GM18498 (cell line): Measurements from ENCODE around the gene TEAD3.

Experiments used
- ATAC-seq: cut with Tn5 transposase; IDR thresholded peaks from one replicate; pipeline ENCODE4 v1.9.1; 2021; ENCODE audit warnings: mild to moderate bottlenecking, moderate library complexity; ENCODE audit not compliant: unreplicated experiment

The TEAD3 gene

DNA sequence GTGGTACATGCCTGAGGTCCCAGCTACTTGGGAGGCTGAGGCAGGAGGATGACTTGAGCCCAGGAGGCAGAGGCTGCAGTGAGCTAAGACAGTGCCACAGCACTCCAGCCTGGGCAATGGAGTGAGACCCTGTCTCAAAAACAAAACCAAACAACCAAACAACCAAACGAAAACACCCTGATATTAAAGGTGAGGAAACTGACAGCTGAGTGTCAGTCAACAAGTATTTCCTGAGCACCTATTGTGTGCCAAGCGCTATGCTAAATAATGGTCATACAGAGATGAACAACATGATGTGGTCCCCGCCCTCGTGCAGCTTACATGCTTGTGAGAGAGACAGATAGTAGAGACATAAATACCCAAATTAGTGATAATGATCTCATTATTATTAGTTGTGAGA, 17.7 kb upstream of the TEAD3 start:
- no peak for ATAC-seq

DNA sequence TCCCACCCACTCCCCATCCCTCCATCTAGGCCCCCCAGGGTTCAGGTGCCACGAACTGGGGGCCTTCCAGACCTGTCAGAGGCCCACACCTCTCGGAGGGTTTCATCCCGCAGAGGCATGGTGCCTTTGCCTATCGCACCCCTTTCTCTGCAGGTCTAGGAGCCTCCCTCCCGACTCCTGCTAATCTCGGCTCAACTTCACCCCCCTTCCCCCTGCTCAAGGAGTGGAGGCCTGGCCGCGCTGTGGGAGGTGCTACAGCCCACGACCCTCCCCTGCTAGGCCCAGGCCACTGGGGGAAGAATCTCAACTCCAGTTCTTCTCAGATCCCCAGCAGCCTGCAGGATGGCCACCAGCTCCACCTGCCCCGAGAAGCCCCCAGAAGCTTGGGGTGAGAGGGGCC, 15.9 kb upstream of the TEAD3 start, which contains the start of gene TULP1:
TSS of gene TULP1 (minus strand) at position 157 of the 400 bp plus-strand sequence. CDS start at position 119, 38 bp downstream.
- no peak for ATAC-seq

DNA sequence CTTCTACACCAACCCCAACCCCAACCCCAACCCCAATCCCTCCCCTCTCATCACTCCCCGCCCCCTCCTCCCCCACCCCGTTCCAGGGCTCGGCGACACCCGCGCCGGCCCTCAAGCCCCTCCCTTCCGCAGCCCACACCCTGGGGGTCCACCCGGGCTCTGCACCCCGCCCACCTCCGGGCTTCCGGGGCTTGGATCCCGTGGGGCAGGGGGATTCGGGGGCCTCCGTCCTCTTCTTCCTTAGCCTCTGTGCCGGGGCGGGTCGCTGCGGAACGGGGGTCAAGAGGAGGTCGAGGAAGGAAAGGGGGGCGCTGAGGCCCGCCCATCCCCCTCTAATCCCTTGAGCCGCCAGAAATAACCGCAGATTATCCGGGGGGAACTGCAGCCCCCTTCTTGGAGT, 15.1 kb upstream of the TEAD3 start:
- ATAC-seq, result no peak

DNA sequence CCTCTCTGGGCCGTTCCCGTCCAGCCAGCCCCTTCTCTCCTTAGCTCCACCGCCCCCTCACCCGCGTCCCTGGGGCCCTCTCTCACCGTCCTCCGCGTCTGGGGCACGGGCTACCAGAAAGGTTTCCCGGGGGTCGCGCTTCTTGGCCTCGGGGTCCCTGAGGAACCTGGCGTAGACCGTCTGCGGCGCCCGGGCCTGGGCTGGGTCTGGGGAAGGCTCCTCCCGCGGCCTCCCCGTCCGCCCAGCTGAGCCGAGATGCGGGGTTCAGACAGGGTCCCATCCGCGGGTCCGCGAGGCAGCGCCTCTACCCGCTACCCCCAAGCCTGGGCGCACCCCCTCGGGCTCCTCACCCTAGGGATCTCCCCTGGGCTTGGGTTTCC, 14.7 kb upstream of the TEAD3 start:
- ATAC-seq, result no peak

GRCh38 chr6:35510916-35511561, 14.2 kb upstream of the TEAD3 start:
- no peak for ATAC-seq

DNA sequence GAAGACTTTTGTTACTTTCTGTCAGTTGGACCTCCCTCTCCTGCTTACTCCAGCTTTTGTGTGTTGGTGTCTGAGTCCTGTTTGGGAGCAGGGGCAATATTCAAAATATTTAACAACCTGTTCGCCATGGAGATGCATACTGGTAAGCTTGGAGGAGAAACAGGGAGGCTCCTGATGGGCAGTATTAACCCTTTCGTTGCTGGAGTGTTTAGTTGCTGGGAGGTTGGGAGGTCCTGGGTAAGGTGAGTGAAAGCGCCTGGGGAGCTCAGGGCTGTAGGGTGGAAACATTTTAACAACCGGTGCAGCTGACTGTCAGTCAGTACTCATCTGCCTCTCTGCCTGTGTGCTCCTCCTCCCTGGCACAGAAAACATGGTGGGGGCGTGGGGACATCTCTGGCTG, 11.7 kb upstream of the TEAD3 start:
- no peak for ATAC-seq

DNA sequence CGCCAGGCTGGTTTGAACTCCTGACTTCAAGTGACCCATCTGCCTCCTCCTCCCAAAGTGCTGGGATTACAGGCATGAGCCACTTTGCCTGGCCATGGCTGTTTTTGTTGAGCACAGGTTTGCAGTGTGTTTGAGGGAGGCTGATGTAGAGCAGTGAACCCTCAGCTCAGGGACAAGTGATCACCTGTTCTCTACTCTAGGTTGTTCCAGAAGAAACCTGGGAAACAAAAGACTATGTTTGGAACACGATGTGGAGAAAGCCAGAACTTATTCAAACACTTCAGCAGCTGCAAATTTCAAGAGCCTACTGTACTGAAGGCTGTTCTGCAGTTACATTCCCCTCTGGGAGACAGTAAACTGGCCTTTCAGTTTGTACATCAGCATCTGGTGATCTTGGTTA, 11.1 kb upstream of the TEAD3 start:
- no peak for ATAC-seq

DNA sequence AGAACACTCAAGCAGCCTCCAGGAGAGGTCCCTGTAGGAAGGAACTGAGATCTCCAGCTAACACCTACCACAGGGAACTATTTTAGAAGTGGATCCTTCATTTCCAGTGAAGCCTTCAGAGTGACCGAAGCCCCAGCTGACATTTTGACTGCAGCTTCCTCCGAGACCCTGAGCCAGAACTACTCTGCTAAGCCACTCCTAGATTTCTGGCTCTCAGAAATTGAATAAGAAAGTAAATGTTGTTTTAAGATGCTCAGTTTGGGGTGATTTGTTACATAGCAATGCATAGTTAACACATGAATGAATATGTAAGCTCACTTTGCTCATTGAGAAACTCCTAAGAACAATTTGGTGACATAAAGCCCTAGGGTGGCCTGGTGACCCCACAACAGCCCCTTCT, 10.3 kb upstream of the TEAD3 start:
- ATAC-seq, result no peak

- no peak for ATAC-seq
Measured at GRCh38 chr6:35506536-35506935, 9.7 kb upstream of the TEAD3 start.

DNA sequence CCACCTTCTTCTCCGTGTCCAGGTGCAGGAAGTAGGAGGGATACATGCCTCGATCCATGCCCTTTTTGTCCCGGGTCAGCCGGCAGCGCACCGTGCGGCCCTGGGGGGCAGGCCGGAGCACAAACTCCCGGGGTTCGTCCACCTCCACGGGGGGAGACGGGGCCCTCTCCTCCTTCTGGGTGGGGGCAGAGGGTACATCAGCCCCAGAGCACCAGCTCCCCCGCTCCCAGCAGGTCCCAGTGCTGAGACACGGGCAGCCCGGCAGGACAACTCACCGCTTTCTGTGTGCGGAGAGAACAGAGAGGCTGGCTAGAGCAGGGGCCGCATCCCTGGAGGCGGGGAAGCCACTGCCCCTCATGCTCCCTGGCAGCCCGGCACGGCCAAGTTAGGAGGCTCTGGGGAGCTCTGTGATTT, 9.1 kb upstream of the TEAD3 start:
- ATAC-seq, result no peak

DNA sequence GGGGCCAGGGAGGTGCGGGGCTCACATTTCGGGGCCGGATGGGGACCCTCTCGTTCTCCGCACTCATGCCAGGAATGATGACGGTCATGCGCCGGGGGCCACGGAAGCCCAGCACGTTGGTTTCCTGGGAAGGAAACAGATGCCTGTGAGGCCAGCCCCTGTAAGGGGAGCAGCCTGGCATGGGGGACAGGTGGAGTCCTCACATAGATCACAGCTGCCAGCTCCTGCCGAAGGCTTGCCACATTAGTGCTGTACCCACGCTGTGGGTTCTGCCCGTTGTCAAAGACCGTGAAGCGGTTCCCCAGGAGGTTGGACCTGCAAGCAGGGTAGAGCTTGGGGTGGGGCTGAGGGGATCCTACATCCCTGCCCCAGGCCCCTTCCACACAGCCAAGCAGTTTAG, 6.7 kb upstream of the TEAD3 start:
- no peak for ATAC-seq

GRCh38 chr6:35501784-35502183, 4.9 kb upstream of the TEAD3 start:
- ATAC-seq, result no peak

GRCh38 chr6:35500782-35501181, 3.9 kb upstream of the TEAD3 start:
- ATAC-seq, result no peak

GRCh38 chr6:35499372-35499771, 2.5 kb upstream of the TEAD3 start:
- ATAC-seq, result no peak

DNA sequence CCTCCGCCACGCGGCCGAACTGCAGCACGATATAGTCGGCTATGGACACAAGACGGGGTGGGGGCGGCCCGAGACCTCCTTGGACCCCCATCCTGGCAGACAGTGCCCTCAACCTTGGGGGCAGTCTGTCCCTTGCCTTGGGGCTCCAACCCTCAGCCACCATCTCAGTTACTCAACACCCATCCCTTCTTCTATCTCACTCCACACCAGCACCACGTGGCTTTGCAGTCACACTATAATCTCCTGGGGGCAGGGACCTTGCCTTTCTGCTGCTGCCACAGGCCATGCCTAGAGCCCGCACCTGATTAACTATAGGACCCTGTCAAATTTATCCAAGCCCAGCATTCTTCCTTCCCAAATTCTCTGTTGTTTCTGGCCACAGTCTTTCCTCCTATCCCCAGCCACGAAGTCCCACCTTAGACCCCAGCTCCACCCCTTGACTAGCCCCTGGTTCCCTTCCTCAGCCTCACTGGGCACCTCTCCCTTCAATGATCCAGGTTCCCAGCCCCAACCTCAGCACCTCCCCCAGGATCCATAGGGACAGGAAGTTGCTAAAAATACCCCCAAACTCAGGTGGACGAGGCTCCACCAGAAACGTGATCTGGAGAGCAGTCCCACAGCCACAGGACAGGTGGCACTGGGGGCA, 1.7 kb upstream of the TEAD3 start:
- ATAC-seq, result no peak

DNA sequence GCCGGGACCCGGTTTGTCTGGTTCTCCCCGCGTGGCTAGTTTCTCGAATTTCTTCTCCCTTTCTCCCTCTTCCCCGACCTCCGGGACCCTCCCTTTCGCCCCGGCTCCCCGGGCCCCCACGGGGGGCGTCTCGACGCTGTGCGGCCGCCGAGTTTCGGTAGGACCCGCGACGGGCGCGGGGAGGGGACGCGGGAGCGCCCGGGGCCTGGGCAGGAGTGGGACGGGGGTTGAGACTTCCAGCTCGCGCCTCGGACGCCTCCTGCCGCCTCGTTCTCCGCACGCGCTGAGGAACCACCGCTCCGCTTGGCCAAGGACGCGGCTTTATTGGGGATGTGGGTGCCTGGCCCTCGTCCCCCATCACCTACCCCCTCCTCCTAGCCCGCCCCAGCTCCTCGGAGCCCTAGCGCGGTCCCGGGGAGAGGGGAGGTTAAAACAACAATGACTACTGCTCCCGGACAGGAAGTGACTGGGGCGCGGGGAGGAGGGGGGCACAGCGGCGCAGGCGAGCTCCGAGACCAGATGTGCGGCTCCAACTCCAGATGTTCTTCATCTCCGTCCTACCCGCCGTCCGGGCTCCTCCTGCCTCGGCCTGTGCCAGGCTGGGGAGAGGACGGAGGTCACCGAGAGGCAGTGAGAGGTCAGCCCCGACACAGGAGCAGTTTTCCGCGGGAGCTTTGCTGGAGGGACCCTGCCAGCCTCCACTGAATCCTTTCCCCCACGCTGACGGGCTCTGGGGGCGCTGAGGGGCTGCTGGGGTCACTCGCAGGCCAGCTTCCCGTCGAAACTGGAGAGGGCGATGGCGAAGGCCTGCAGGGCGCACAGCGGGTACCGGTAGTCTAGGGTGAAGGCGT, 917 bp upstream of the TEAD3 start:
- ATAC-seq, result no peak

- no peak for ATAC-seq
Measured at GRCh38 chr6:35496036-35496840, 641 bp downstream of the TEAD3 start.

DNA sequence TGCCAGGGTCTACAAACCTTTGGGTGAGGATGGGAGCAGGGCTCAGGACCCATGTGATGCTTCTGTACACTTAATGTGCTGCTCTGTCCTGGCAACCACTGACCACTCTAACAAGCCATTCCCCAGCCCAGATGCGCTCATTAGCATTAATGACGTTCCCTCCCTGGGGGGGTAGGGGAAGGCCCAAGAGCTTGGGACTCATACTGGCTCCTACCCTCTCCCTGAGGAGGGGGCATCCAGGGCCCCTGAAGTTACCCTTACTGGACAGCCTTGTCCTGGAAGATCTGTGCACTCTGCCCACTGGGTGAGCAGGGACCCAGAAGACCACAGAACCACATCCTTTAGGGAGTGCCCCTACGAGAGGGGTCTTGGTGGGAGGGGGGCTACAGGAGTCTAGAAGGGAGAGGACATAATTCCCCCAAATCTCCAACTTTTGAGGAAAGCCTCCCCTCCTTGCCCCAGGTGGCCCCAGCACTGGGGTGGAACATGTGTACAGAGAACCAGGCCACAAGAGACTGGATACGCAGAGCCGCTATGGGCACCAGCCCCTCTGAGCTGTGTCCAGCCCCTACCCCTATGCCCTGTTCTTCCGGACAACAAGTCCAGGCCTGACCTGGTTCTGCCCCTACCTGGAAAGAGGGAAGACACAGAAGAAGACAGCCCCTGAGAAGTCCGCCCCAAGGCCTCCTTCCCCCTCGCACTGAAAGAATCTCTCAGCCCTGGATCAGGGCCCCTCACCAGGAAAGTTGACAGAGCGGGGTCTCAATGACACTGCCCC, 1.4 kb downstream of the TEAD3 start:
- no peak for ATAC-seq

DNA sequence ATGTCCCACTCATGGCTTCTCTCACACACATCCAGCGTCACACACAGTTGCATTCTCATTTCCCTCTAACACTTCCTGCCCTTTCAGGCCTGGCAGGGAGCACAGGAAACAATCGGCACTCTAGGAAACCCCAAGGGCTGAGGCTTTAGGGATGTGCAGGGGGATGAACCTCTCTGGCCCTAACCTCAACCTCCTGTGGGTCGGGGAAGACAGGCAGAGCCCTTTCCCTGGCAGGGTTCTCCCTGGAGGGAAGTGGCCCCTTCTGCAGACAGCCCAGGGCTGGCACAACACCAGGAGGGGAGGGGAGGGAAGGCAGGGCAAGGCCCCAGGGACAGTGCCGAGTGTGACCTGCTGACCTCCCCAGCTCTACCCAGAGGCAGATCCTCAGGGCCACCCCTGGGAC, 2.7 kb downstream of the TEAD3 start:
- no peak for ATAC-seq

DNA sequence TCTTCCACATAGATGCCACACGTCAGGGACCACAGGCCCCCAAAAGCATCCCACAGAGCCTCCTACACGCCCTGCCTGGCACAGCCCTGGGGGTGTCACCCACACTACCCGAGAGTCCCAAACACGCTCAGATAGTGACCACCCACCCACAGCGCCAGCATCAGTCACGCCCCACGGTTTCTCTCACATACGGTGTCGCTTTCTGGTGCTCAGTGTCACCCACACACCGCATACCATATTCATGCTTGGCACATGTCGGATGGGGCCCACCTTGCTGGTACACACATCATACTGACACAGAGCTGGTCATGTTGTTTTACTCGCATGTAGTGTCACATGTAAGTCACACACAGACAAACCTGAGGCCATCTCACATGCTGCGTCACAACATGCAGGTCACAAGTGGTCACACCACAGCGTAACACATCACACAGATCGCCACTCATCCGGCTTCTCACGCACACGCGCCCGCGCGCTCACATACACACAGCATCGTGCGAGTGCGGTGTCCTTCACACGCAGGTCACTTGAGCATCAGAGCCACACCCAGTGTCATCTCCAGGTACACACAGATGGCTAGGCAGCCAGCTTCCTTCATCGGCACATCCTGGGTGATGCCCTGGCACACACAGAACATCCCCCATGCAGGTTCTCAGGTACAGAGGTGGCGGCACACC, 3.4 kb downstream of the TEAD3 start:
- ATAC-seq, result no peak
